DOHH2 (cell line): ENCODE results near the gene SLIT1.

Source experiments
- H3F3A ChIP-seq: fragments of 200-600 bp; sonication (generic), shearing (Covaris generic); 2 replicates; pipeline ENCODE4 v1.6.0; 2016; ENCODE audit warnings: antibody characterized with exemption, mild to moderate bottlenecking; ENCODE audit not compliant: control insufficient read depth, insufficient read depth
- H3K27ac ChIP-seq: fragments of 200-600 bp; sonication (generic); 2 replicates; pipeline ENCODE4 v1.5.1; 2014; ENCODE audit warnings: low read depth, mild to moderate bottlenecking, low read length, moderate library complexity
- H3K27me3 ChIP-seq: fragments of 200-600 bp; sonication (generic); 2 replicates; pipeline ENCODE4 v1.6.1; 2014; ENCODE audit warnings: mild to moderate bottlenecking, low read length, mixed read lengths; ENCODE audit not compliant: control insufficient read depth
- H3K36me3 ChIP-seq: fragments of 200-600 bp; sonication (generic); 2 replicates; pipeline ENCODE4 v1.6.1; 2014; ENCODE audit warnings: mild to moderate bottlenecking, low read length, moderate library complexity, mixed read lengths; ENCODE audit not compliant: control insufficient read depth
- H3K4me1 ChIP-seq: fragments of 200-600 bp; sonication (generic); 2 replicates; pipeline ENCODE4 v1.6.1; 2014; ENCODE audit warnings: mild to moderate bottlenecking, low read length, mixed read lengths; ENCODE audit not compliant: control insufficient read depth
- H3K4me2 ChIP-seq: fragments of 200-600 bp; sonication (generic); 2 replicates; pipeline ENCODE4 v1.6.0; 2014; ENCODE audit warnings: mild to moderate bottlenecking, low read length, moderate library complexity
- H3K4me3 ChIP-seq: fragments of 200-600 bp; sonication (generic); 2 replicates; pipeline ENCODE4 v1.5.1; 2014; ENCODE audit warnings: mild to moderate bottlenecking, low read length, mixed read lengths
- H3K79me2 ChIP-seq: fragments of 200-600 bp; sonication (generic); 2 replicates; pipeline ENCODE4 v1.6.1; 2014; ENCODE audit warnings: mild to moderate bottlenecking, low read length, mixed read lengths; ENCODE audit not compliant: control insufficient read depth
- H3K9me2 ChIP-seq: fragments of 200-600 bp; sonication (generic); replicated peaks from 2 replicates; pipeline ENCODE4 v1.6.1; 2014; ENCODE audit warnings: mild to moderate bottlenecking, low read length, mixed read lengths; ENCODE audit not compliant: control insufficient read depth
- H3K9me3 ChIP-seq: fragments of 200-600 bp; sonication (generic); 2 replicates; pipeline ENCODE4 v1.6.1; 2014; ENCODE audit warnings: antibody characterized with exemption, low read length, mixed read lengths; ENCODE audit not compliant: control insufficient read depth, insufficient read depth
- H4K20me1 ChIP-seq: fragments of 200-600 bp; sonication (generic); 2 replicates; pipeline ENCODE4 v1.6.0; 2014; ENCODE audit warnings: low read depth, mild to moderate bottlenecking, antibody characterized with exemption, low read length, moderate library complexity; ENCODE audit not compliant: control insufficient read depth, insufficient read depth
- EZH2phosphoT487 ChIP-seq: fragments of 200-600 bp; sonication (generic); IDR thresholded peaks from 2 replicates; pipeline ENCODE4 v1.6.1; 2017; ENCODE audit warnings: borderline replicate concordance, mild to moderate bottlenecking, antibody characterized with exemption, low read length, moderate library complexity, mixed read lengths
- TF ChIP-seq, protein P1 (sequence below): fragments of 200-600 bp; sonication (generic); IDR thresholded peaks from one replicate; pipeline ENCODE4 v1.5.1; 2014; ENCODE audit warnings: antibody characterized with exemption, mild to moderate bottlenecking, low read depth, low read length; ENCODE audit not compliant: poor library complexity, severe bottlenecking

SLIT1 gene

DNA sequence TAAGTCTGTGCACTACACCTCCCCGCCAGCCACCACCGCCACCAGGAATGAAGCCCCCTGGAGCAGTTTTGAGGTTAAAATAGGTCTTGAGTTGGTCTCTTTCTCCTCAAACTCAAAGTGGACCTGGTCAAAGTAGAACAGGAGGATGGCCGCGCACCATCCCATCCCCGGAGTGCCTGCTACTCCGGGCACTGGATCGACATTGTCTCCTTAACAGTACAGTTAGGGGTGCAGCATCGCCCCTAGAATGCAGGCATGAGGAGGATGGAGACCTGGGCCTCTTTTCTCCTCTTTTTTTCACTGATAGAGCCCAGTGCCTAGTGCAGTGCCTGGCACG, 145.5 kb downstream of the SLIT1 start:
- Histone ChIP-seq H3K4me2 (no peak overlapping the region), H3F3A (no peaks in the 10 kb centered on the region), H4K20me1 (no peaks in the 10 kb centered on the region), H3K36me3 (no peaks in the 10 kb centered on the region), H3K4me1 (peaks cover 8% of the 10 kb centered on the region), H3K79me2 (no peaks in the 10 kb centered on the region), H3K9me2 (no peaks in the 10 kb centered on the region), H3K27me3 (0 out of 2 replicates have a peak, but pooled peaks cover 2% of the 10 kb centered on the region), H3K4me3 (no peak overlapping the region), H3K27ac (no peak overlapping the region), H3K9me3 (no peaks in the 10 kb centered on the region)
- TF ChIP-seq, protein P1, sequence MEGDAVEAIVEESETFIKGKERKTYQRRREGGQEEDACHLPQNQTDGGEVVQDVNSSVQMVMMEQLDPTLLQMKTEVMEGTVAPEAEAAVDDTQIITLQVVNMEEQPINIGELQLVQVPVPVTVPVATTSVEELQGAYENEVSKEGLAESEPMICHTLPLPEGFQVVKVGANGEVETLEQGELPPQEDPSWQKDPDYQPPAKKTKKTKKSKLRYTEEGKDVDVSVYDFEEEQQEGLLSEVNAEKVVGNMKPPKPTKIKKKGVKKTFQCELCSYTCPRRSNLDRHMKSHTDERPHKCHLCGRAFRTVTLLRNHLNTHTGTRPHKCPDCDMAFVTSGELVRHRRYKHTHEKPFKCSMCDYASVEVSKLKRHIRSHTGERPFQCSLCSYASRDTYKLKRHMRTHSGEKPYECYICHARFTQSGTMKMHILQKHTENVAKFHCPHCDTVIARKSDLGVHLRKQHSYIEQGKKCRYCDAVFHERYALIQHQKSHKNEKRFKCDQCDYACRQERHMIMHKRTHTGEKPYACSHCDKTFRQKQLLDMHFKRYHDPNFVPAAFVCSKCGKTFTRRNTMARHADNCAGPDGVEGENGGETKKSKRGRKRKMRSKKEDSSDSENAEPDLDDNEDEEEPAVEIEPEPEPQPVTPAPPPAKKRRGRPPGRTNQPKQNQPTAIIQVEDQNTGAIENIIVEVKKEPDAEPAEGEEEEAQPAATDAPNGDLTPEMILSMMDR: no peak
- TF ChIP-seq EZH2phosphoT487: no peak

DNA sequence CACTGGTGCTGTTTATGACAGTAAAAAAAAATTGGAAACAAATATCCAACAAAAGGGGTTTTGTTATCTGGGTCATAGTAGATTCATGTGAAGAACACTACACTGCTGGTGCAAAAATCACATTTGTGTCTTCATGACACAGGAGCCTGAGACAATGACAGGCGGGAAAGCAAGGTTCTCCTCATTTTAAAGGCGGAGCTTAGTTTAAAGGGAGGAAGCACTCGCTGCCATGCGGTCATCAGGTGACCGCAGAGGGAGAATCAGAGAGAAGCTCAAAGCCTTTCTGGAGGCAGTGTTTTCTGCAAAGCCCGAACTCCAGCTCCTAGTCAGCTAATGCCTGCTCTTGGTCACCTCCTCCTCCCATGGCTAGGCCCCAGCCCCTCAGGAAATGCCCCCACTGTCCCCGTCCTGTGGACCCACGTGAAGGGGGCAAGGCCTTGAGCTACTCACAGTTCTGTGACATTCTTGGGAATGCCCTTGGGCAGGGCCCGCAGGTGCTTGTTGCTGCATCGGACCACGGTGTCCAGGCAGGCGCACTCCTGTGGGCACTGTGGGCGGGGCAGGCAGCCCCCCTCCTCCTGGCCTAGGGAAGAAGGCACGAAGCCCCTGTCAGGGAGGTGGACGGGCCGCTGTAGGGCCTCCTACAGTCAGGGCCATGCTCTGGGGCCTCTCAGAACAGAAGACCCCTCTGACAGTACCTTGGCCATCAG, 146.1 kb downstream of the SLIT1 start:
- H4K20me1 ChIP-seq: no peaks in the 10 kb centered on the region
- H3K9me3 ChIP-seq: no peaks in the 10 kb centered on the region
- TF ChIP-seq EZH2phosphoT487: no peak
- TF ChIP-seq, protein P1: no peak
- H3K4me1 ChIP-seq: peaks cover 8% of the 10 kb centered on the region
- no peak overlapping the region for H3K4me2 ChIP-seq
- H3K4me3 ChIP-seq: no peak overlapping the region
- H3K9me2 ChIP-seq: no peaks in the 10 kb centered on the region
- H3K27ac ChIP-seq: no peak overlapping the region
- H3K27me3 ChIP-seq: 0 out of 2 replicates have a peak, but pooled peaks cover 2% of the 10 kb centered on the region
- H3F3A ChIP-seq: no peaks in the 10 kb centered on the region
- no peaks in the 10 kb centered on the region for H3K36me3 ChIP-seq
- H3K79me2 ChIP-seq: no peaks in the 10 kb centered on the region

DNA sequence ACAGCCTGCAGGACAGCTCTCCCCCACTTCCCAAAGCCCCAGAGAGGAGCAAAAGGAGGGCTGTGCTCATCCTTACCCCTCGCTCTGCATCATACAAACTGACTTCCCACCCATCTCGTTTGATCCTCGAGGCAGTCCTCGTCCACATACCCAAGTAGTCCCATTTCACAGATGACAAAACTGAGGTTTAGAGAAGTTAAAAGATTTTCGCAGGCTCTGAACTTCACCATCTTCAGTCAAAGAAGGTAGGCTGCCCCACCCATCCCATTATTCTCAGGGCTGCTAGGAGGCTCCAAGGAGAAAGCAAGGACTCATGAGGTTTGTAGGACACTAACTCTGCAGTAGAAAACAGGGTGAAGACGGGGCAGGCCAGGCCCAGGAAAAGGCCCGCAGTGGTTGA, 147.1 kb downstream of the SLIT1 start:
- Histone ChIP-seq H3K4me3 (no peak overlapping the region), H3K79me2 (no peaks in the 10 kb centered on the region), H3K27ac (no peak overlapping the region), H4K20me1 (no peaks in the 10 kb centered on the region), H3K36me3 (no peaks in the 10 kb centered on the region), H3K9me3 (no peaks in the 10 kb centered on the region), H3K9me2 (no peaks in the 10 kb centered on the region), H3K4me1 (peaks cover 8% of the 10 kb centered on the region), H3F3A (no peaks in the 10 kb centered on the region), H3K27me3 (0 out of 2 replicates have a peak, but pooled peaks cover 2% of the 10 kb centered on the region), H3K4me2 (no peak overlapping the region)
- TF ChIP-seq, protein P1: no peak
- no peak for TF ChIP-seq EZH2phosphoT487
